Measurements from ENCODE around the gene DENND1B.

DNA sequence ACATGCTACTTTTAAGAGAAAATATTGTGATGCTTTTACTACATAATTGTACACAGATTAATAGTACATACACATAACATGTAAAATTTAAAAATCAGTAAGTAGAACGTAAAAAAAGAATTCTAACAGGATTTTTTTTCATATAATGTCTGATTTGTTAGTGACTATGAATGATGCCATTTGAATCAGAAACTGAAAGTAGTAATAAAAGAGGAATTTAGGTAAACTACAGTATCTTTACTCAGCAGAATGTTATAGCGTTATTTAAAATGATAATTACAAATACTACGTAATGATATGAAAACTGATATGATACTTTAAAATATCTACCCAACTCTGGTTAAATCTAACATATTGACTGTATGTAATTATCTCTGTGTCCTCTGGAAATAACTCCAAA, 116.1 kb downstream of the DENND1B start:
- TF ChIP-seq, protein P1, sequence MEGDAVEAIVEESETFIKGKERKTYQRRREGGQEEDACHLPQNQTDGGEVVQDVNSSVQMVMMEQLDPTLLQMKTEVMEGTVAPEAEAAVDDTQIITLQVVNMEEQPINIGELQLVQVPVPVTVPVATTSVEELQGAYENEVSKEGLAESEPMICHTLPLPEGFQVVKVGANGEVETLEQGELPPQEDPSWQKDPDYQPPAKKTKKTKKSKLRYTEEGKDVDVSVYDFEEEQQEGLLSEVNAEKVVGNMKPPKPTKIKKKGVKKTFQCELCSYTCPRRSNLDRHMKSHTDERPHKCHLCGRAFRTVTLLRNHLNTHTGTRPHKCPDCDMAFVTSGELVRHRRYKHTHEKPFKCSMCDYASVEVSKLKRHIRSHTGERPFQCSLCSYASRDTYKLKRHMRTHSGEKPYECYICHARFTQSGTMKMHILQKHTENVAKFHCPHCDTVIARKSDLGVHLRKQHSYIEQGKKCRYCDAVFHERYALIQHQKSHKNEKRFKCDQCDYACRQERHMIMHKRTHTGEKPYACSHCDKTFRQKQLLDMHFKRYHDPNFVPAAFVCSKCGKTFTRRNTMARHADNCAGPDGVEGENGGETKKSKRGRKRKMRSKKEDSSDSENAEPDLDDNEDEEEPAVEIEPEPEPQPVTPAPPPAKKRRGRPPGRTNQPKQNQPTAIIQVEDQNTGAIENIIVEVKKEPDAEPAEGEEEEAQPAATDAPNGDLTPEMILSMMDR (IDR thresholded peaks at IDR 0.05), result no peak
- TF ChIP-seq EP300 (IDR thresholded peaks at IDR 0.05) (no peak), POLR2AphosphoS5 (IDR thresholded peaks at IDR 0.05) (no peak)
